HL-60 (cell line): ENCODE data around the gene TIGD6.

Source experiments
- DNase-seq, 2 experiments: peaks; one replicate each; pipeline ENCODE4 v3.0.0-alpha.2; 2010 to 2020; ENCODE audit warnings: low read depth in 1 of 2, low spot score in 1 of 2
- H3K27ac ChIP-seq: fragments of 250-450 bp; sonication (Bioruptor Pico); replicated peaks from 2 replicates; pipeline ENCODE4 v1.5.1; 2020; ENCODE audit warnings: mild to moderate bottlenecking, moderate library complexity
- H3K27me3 ChIP-seq: fragments of 250-450 bp; sonication (Bioruptor Pico); 2 replicates; pipeline ENCODE4 v1.5.1; 2021; ENCODE audit warnings: mild to moderate bottlenecking, moderate library complexity; ENCODE audit not compliant: insufficient read depth, poor library complexity, severe bottlenecking
- H3K4me3 ChIP-seq: replicated peaks from 2 replicates; pipeline ENCODE4 v1.5.1; 2011; ENCODE audit warnings: mild to moderate bottlenecking, control low read depth, low read length; ENCODE audit not compliant: insufficient read depth
- CTCF ChIP-seq: IDR thresholded peaks from one replicate; pipeline ENCODE4 v1.5.1; 2011; ENCODE audit warnings: low read length, control low read depth, inconsistent platforms; ENCODE audit not compliant: insufficient read depth
- GABPA ChIP-seq: IDR thresholded peaks from 2 replicates; pipeline ENCODE4 v1.6.1; 2012; ENCODE audit warnings: low read depth
- POLR2AphosphoS5 ChIP-seq: IDR thresholded peaks from 2 replicates; pipeline ENCODE4 v1.6.1; 2012; ENCODE audit warnings: low read depth
- REST ChIP-seq: IDR thresholded peaks from 2 replicates; pipeline ENCODE4 v1.6.1; 2012; ENCODE audit warnings: low read depth; ENCODE audit not compliant: insufficient replicate concordance
- SPI1 ChIP-seq: IDR thresholded peaks from 2 replicates; pipeline ENCODE4 v1.6.1; 2012; ENCODE audit warnings: low read depth, mild to moderate bottlenecking, borderline replicate concordance

Gene TIGD6

GRCh38 chr5:150042459-150042858 lies 42.0 kb upstream of the TIGD6 start:
- H3K4me3 ChIP-seq, result no peak overlapping the region
- no peak for DNase-seq
- H3K27me3 ChIP-seq, result no peaks in the 10 kb centered on the region
- H3K27ac ChIP-seq, result no peak overlapping the region
- TF ChIP-seq GABPA (no peak), SPI1 (no peak), REST (no peak), CTCF (no peak), POLR2AphosphoS5 (no peak)

- H3K27me3 ChIP-seq, result no peaks in the 10 kb centered on the region
- DNase-seq, result no peak
- H3K4me3 ChIP-seq, result no peak overlapping the region
- TF ChIP-seq SPI1 (no peak), POLR2AphosphoS5 (no peak)
- H3K27ac ChIP-seq, result no peak overlapping the region
Measured at GRCh38 chr5:150038547-150038946, 38.1 kb upstream of the TIGD6 start.

- Histone ChIP-seq H3K27me3 (no peaks in the 10 kb centered on the region), H3K27ac (no peak overlapping the region), H3K4me3 (no peak overlapping the region)
- no peak for TF ChIP-seq SPI1
- no peak for DNase-seq
Measured at GRCh38 chr5:150036513-150036912, 36.1 kb upstream of the TIGD6 start.

GRCh38 chr5:150035139-150035895 lies 34.9 kb upstream of the TIGD6 start:
- no peaks in the 10 kb centered on the region for H3K27me3 ChIP-seq
- no peak overlapping the region for H3K4me3 ChIP-seq
- TF ChIP-seq GABPA (no peak), POLR2AphosphoS5 (no peak), CTCF (no peak), SPI1 (no peak), REST (no peak)
- H3K27ac ChIP-seq, result no peak overlapping the region
- peak in 1 of 2 experiments; percentile 30 for DNase-seq

GRCh38 chr5:150034662-150035061 lies 34.2 kb upstream of the TIGD6 start:
- H3K27me3 ChIP-seq, result no peaks in the 10 kb centered on the region
- H3K27ac ChIP-seq, result no peak overlapping the region
- TF ChIP-seq REST (no peak), SPI1 (no peak), POLR2AphosphoS5 (no peak), GABPA (no peak), CTCF (no peak)
- DNase-seq, result no peak
- H3K4me3 ChIP-seq, result no peak overlapping the region
